IMR-90 (cell line): ENCODE results near the gene CA7. TPM values are rescaled to one million over a fixed set of nuclear protein-coding genes. Genes with fewer than 3 reads are reported as not detected.

Experiments
- ATAC-seq: fragments of 200-7000 bp; cut with Tn5 transposase; 2 replicates; pipeline ENCODE4 v1.9.1; 2020; ENCODE audit warnings: low read depth, mild to moderate bottlenecking, moderate library complexity
- BruUV-seq: library from RNA; stranded (reverse); fragments of 400-500 nt; replicated peaks from 2 replicates; lab custom pipeline; 2021; lab: Mats Ljungman, UMichigan
- CTCF ChIA-PET: fragments of 300-600 bp; formaldehyde crosslinking; extraction: SDS; loops from one replicate; lab custom pipeline; 2021; ENCODE audit warnings: antibody characterized with exemption; lab: Yijun Ruan, JAX
- POLR2A ChIA-PET: fragments of 300-600 bp; sonication (Branson Sonifier 250); formaldehyde crosslinking; loops from one replicate; lab custom pipeline; 2022; ENCODE audit warnings: antibody characterized with exemption; ENCODE audit not compliant: unreplicated experiment; lab: Charles Lee
- DNase-seq: peaks from one replicate; pipeline ENCODE4 v3.0.0; 2013
- H2AFZ ChIP-seq: replicated peaks from 2 replicates; pipeline ENCODE3; 2013; ENCODE audit warnings: low read length, mild to moderate bottlenecking; ENCODE audit not compliant: poor library complexity
- H2AK5ac ChIP-seq: 2 replicates; pipeline ENCODE4 v1.6.1; 2013; ENCODE audit warnings: low read depth, low read length, inconsistent platforms
- H2AK9ac ChIP-seq: replicated peaks from 2 replicates; pipeline ENCODE3; 2013; ENCODE audit warnings: mild to moderate bottlenecking, low read depth, low read length, moderate library complexity; ENCODE audit not compliant: poor library complexity
- H2BK120ac ChIP-seq: 2 replicates; pipeline ENCODE4 v1.6.1; 2013; ENCODE audit warnings: low read depth, low read length, inconsistent platforms
- H2BK15ac ChIP-seq: 3 replicates; pipeline ENCODE4 v1.6.1; 2013; ENCODE audit warnings: low read depth, low read length, inconsistent platforms
- H2BK20ac ChIP-seq: 2 replicates; pipeline ENCODE4 v1.6.1; 2013; ENCODE audit warnings: low read depth, mild to moderate bottlenecking, inconsistent platforms, low read length, moderate library complexity
- H2BK5ac ChIP-seq: 2 replicates; pipeline ENCODE4 v1.6.1; 2013; ENCODE audit warnings: mild to moderate bottlenecking, low read depth, low read length, inconsistent platforms; ENCODE audit not compliant: poor library complexity, severe bottlenecking
- H3K14ac ChIP-seq: replicated peaks from 2 replicates; pipeline ENCODE4 v1.6.1; 2013; ENCODE audit warnings: low read depth, low read length, inconsistent platforms
- H3K18ac ChIP-seq: 2 replicates; pipeline ENCODE4 v1.6.1; 2013; ENCODE audit warnings: low read depth, low read length, control low read depth
- H3K23ac ChIP-seq: 2 replicates; pipeline ENCODE4 v1.6.1; 2013; ENCODE audit warnings: low read depth, low read length, inconsistent platforms
- H3K27ac ChIP-seq: 2 replicates; pipeline ENCODE4 v1.5.1; 2013; ENCODE audit warnings: mild to moderate bottlenecking, control low read depth, low read length; ENCODE audit not compliant: insufficient read depth
- H3K27me3 ChIP-seq: 2 replicates; pipeline ENCODE4 v1.6.1; 2013; ENCODE audit warnings: low read length; ENCODE audit not compliant: control insufficient read depth, insufficient read depth
- H3K36me3 ChIP-seq: 2 replicates; pipeline ENCODE4 v1.6.1; 2013; ENCODE audit warnings: low read length, mixed read lengths; ENCODE audit not compliant: control insufficient read depth, insufficient read depth
- H3K4ac ChIP-seq: 2 replicates; pipeline ENCODE4 v1.6.1; 2013; ENCODE audit warnings: low read depth, low read length, inconsistent platforms
- H3K4me1 ChIP-seq: 2 replicates; pipeline ENCODE4 v1.6.1; 2013; ENCODE audit warnings: low read length, mixed read lengths; ENCODE audit not compliant: control insufficient read depth, insufficient read depth
- H3K4me2 ChIP-seq: 2 replicates; pipeline ENCODE4 v1.6.1; 2013; ENCODE audit warnings: low read depth, mild to moderate bottlenecking, control low read depth, low read length, moderate library complexity
- H3K4me3 ChIP-seq: 2 replicates; pipeline ENCODE4 v1.5.1; 2013; ENCODE audit warnings: low read depth, mild to moderate bottlenecking, control low read depth, low read length, moderate library complexity; ENCODE audit not compliant: insufficient read depth
- H3K56ac ChIP-seq: 2 replicates; pipeline ENCODE4 v1.6.1; 2013; ENCODE audit warnings: low read length, inconsistent platforms; ENCODE audit not compliant: insufficient read depth; ENCODE audit errors: extremely low read depth
- H3K79me1 ChIP-seq, 2 experiments: 2 replicates each; pipeline ENCODE4 v1.6.1; 2013; ENCODE audit warnings: low read length in 2 of 2, inconsistent platforms in 1 of 2, low read depth in 1 of 2
- H3K9ac ChIP-seq: 2 replicates; pipeline ENCODE4 v1.6.1; 2013; ENCODE audit warnings: low read depth, low read length, control low read depth
- H3K9me1 ChIP-seq: 2 replicates; pipeline ENCODE4 v1.6.1; 2013; ENCODE audit warnings: low read length, inconsistent platforms; ENCODE audit not compliant: insufficient read depth
- H3K9me3 ChIP-seq: 2 replicates; pipeline ENCODE4 v1.6.1; 2013; ENCODE audit warnings: low read length; ENCODE audit not compliant: control insufficient read depth, insufficient read depth
- H4K20me1 ChIP-seq: 2 replicates; pipeline ENCODE4 v1.6.1; 2013; ENCODE audit warnings: low read length, inconsistent platforms; ENCODE audit not compliant: insufficient read depth
- H4K5ac ChIP-seq: 2 replicates; pipeline ENCODE4 v1.6.1; 2013; ENCODE audit warnings: mild to moderate bottlenecking, low read depth, low read length, control low read depth
- H4K8ac ChIP-seq, 2 experiments: 2 replicates each; pipeline ENCODE4 v1.6.1; 2013; ENCODE audit warnings: low read depth in 2 of 2, low read length in 2 of 2, control low read depth in 1 of 2, inconsistent platforms in 1 of 2
- H4K91ac ChIP-seq: 2 replicates; pipeline ENCODE4 v1.6.1; 2013; ENCODE audit warnings: low read depth, low read length, inconsistent platforms; ENCODE audit not compliant: insufficient read depth
- CEBPB ChIP-seq: IDR thresholded peaks from 2 replicates; pipeline ENCODE4 v1.6.1; 2012; ENCODE audit warnings: low read depth, low read length, improper control_type of control experiment
- FOS ChIP-seq: fragments of 150-350 bp; IDR thresholded peaks from 2 replicates; pipeline ENCODE4 v1.6.1; 2016; ENCODE audit warnings: low read depth, low read length
- MAFK ChIP-seq: IDR thresholded peaks from 2 replicates; pipeline ENCODE4 v1.6.1; 2012; ENCODE audit warnings: low read depth, low read length, improper control_type of control experiment
- MAZ ChIP-seq: IDR thresholded peaks from 2 replicates; pipeline ENCODE4 v1.6.1; 2012; ENCODE audit warnings: low read depth, mild to moderate bottlenecking, low read length, improper control_type of control experiment, moderate library complexity, borderline replicate concordance
- MXI1 ChIP-seq: IDR thresholded peaks from 2 replicates; pipeline ENCODE4 v1.6.1; 2012; ENCODE audit warnings: low read depth, mild to moderate bottlenecking, low read length, moderate library complexity, borderline replicate concordance
- POLR2A ChIP-seq: IDR thresholded peaks from 2 replicates; pipeline ENCODE4 v1.6.1; 2012; ENCODE audit warnings: mild to moderate bottlenecking, low read depth, low read length
- RAD21 ChIP-seq: IDR thresholded peaks from 2 replicates; pipeline ENCODE4 v1.6.1; 2012; ENCODE audit warnings: low read length, improper control_type of control experiment
- SMC3 ChIP-seq: fragments of 150-350 bp; IDR thresholded peaks from 2 replicates; pipeline ENCODE4 v1.6.1; 2016; ENCODE audit warnings: low read depth, mild to moderate bottlenecking, antibody characterized with exemption, low read length, moderate library complexity
- USF2 ChIP-seq: fragments of 150-350 bp; IDR thresholded peaks from 2 replicates; pipeline ENCODE4 v1.6.1; 2017; ENCODE audit warnings: mild to moderate bottlenecking, antibody characterized with exemption, low read length, low read depth
- WGBS, 2 experiments: methylation state at CpG; one replicate each; pipeline versions ENCODE4 v1.1.5 to v1.1.7; 2013; ENCODE audit warnings: missing lambda C conversion rate in 2 of 2; ENCODE audit not compliant: insufficient read length in 1 of 2; ENCODE audit errors: extremely low coverage in 2 of 2; 5-methylcytosine and 5-hydroxymethylcytosine counted together
- dilution Hi-C: fragments of 300-500 bp; cut with HindIII; formaldehyde crosslinking; loops from one replicate; pipeline ENCODE4 v1.14.3; 2018; ENCODE audit warnings: low sequenced_read_pairs; ENCODE audit not compliant: unreplicated experiment
- in situ Hi-C: fragments of 300-500 bp; cut with MboI; formaldehyde crosslinking; loops from 3 replicates; pipeline ENCODE4 v1.14.3; 2019; ENCODE audit warnings: low sequenced_read_pairs, inconsistent platforms, mixed read lengths
- intact Hi-C: fragments of 100-400 bp; cut with micrococcal nuclease; formaldehyde crosslinking; loops from 2 replicates; pipeline ENCODE4 v1.10.0; 2022
- polyA plus RNA-seq, 3 experiments: library from polyadenylated mRNA; depleted of rRNA; stranded (reverse); fragments of >200 nt; gene quantifications; 2 replicates each; pipeline ENCODE4 v1.2.3, GENCODE V29; 2012; ENCODE audit warnings: low replicate concordance in 1 of 3
- total RNA-seq: library from RNA; depleted of rRNA; stranded (reverse); fragments of >200 nt; gene quantifications from 2 replicates; pipeline ENCODE4 v1.2.3, GENCODE V29; 2012

Gene CA7
- total and polyA plus RNA-seq, 2 of the 4 experiments (the other 2 are of a cell fraction): not detected

- H3K4me3 ChIP-seq: no peak overlapping the region
These were observed 37.8 kb downstream of the CA7 start for GRCh38 chr16:66881964-66882508.

More at GRCh38 chr16:66881964-66882508, 37.8 kb downstream of the CA7 start:
- H3K23ac ChIP-seq: no peak overlapping the region
- no peak overlapping the region for H4K91ac ChIP-seq
- no peak for ATAC-seq
- H3K18ac ChIP-seq: no peak overlapping the region
- no peak overlapping the region for H3K14ac ChIP-seq
- dilution Hi-C loops (no loop called here), intact Hi-C loops (no loop called here), in situ Hi-C loops (no loop called here)
- no peak overlapping the region for H2AK5ac ChIP-seq
- TF ChIP-seq FOS (no peak), MAFK (no peak), CEBPB (no peak), POLR2A (no peak), MAZ (no peak), MXI1 (no peak), SMC3 (no peak), USF2 (no peak), RAD21 (no peak)
- no CpG with 5 or more reads among the region's 8 CpGs for WGBS, 2 experiments
- no peaks in the 10 kb centered on the region for H3K9me3 ChIP-seq
- no peak overlapping the region for H3K27ac ChIP-seq
- no peak overlapping the region for H3K56ac ChIP-seq
- peaks cover 17% of the 10 kb centered on the region for H3K9me1 ChIP-seq
- H2BK15ac ChIP-seq: no peak overlapping the region
- no peak overlapping the region for H4K5ac ChIP-seq
- H3K9ac ChIP-seq: no peak overlapping the region
- no TSS peak for BruUV-seq
- H2BK120ac ChIP-seq: no peak overlapping the region
- no peak overlapping the region for H2BK20ac ChIP-seq
- H3K4me1 ChIP-seq: peaks cover 19% of the 10 kb centered on the region
- H3K4me2 ChIP-seq: no peak overlapping the region; the same call in 1 of the 2 replicates
- H2AK9ac ChIP-seq: no peak overlapping the region
- H3K36me3 ChIP-seq: peaks cover 14% of the 10 kb centered on the region
- ChIA-PET POLR2A (interaction anchor here (0.6 to 0.8 kb wide), 2 partner anchors 9 to 19 kb away, joined by 3 to 4 read pairs; no protein-coding TSS in a partner anchor), CTCF (interaction anchor here (0.6 to 1.5 kb wide), 4 partner anchors 9 to 273 kb away, joined by 3 to 6 read pairs (median 4); partner anchors contain the start of gene NAE1)
- DNase-seq: no peak
- peaks cover 15 to 49% of the 10 kb centered on the region in 2 experiments for H3K79me1 ChIP-seq
- H2BK5ac ChIP-seq: no peak overlapping the region
- H4K8ac ChIP-seq: no peak overlapping the region
- no peaks in the 10 kb centered on the region for H3K27me3 ChIP-seq
- H3K4ac ChIP-seq: no peak overlapping the region
- H4K20me1 ChIP-seq: peaks cover 10% of the 10 kb centered on the region; the same call in 1 of the 2 replicates
- no peak overlapping the region for H2AFZ ChIP-seq
